ENCODE data around the gene DLGAP1.

The DLGAP1 gene

GRCh38 chr18:3675446-3675845, 779.7 kb downstream of the DLGAP1 start:
- CTCF ChIA-PET: no interaction called here
- POLR2A ChIA-PET: no interaction called here
- no peak for DNase-seq (ENCODE audit: extremely low spot score)
- no peak for TF ChIP-seq PKNOX1 (IDR thresholded peaks at IDR 0.05)
- no peak for TF ChIP-seq NFRKB (IDR thresholded peaks at IDR 0.05)
- TF ChIP-seq LEF1 (IDR thresholded peaks at IDR 0.05; ENCODE audit: borderline replicate concordance): no peak
- no peak for TF ChIP-seq TARDBP (IDR thresholded peaks at IDR 0.05)
- TF ChIP-seq SUZ12 (IDR thresholded peaks at IDR 0.05): no peak
- TF ChIP-seq FOXK2 (IDR thresholded peaks at IDR 0.05): no peak
- TF ChIP-seq L3MBTL2 (conservative IDR thresholded peaks at IDR 0.05): no peak
- TF ChIP-seq FOXM1 (IDR thresholded peaks at IDR 0.05; ENCODE audit: borderline replicate concordance): no peak
- TF ChIP-seq ELF4 (IDR thresholded peaks at IDR 0.05): no peak
- no peak for TF ChIP-seq FOXA1 (IDR thresholded peaks at IDR 0.05)
- no peak for TF ChIP-seq CTBP1 (IDR thresholded peaks at IDR 0.05; ENCODE audit: borderline replicate concordance)
- TF ChIP-seq HDGF (IDR thresholded peaks at IDR 0.05; ENCODE audit: borderline replicate concordance): no peak
- TF ChIP-seq BHLHE40 (IDR thresholded peaks at IDR 0.05; ENCODE audit: borderline replicate concordance): no peak
- TF ChIP-seq ZNF384 (IDR thresholded peaks at IDR 0.05): no peak
- no peak for TF ChIP-seq ARNT (IDR thresholded peaks at IDR 0.05)
- TF ChIP-seq SP1 (IDR thresholded peaks at IDR 0.05): no peak

- ChIA-PET POLR2A (no interaction called here), CTCF (interaction anchor here (0.6 kb wide), 1 partner anchor 395 kb away, joined by 3 read pairs; no protein-coding TSS in a partner anchor)
- TF ChIP-seq CTBP1 (IDR thresholded peaks at IDR 0.05; ENCODE audit: borderline replicate concordance) (no peak), NFRKB (IDR thresholded peaks at IDR 0.05) (no peak), ZNF384 (IDR thresholded peaks at IDR 0.05) (no peak), ARNT (IDR thresholded peaks at IDR 0.05) (no peak), SP1 (IDR thresholded peaks at IDR 0.05) (no peak), FOXM1 (IDR thresholded peaks at IDR 0.05; ENCODE audit: borderline replicate concordance) (no peak)
Measured at GRCh38 chr18:3671176-3671575, 783.9 kb downstream of the DLGAP1 start.

GRCh38 chr18:3669376-3669775, 785.7 kb downstream of the DLGAP1 start:
- CTCF ChIA-PET: interaction anchor here (0.6 to 0.8 kb wide), 2 partner anchors 221 to 329 kb away, joined by 3 to 9 read pairs; no protein-coding TSS in a partner anchor
- no peak for DNase-seq (ENCODE audit: extremely low spot score)
- no peak for TF ChIP-seq HDGF (IDR thresholded peaks at IDR 0.05; ENCODE audit: borderline replicate concordance)
- no peak for TF ChIP-seq FOXM1 (IDR thresholded peaks at IDR 0.05; ENCODE audit: borderline replicate concordance)
- TF ChIP-seq ARNT (IDR thresholded peaks at IDR 0.05): no peak
- TF ChIP-seq BHLHE40 (IDR thresholded peaks at IDR 0.05; ENCODE audit: borderline replicate concordance): no peak
- TF ChIP-seq TARDBP (IDR thresholded peaks at IDR 0.05): no peak
- TF ChIP-seq ZNF384 (IDR thresholded peaks at IDR 0.05): no peak
- TF ChIP-seq SP1 (IDR thresholded peaks at IDR 0.05): no peak
- TF ChIP-seq FOXA1 (IDR thresholded peaks at IDR 0.05): no peak
- no peak for TF ChIP-seq PKNOX1 (IDR thresholded peaks at IDR 0.05)
- TF ChIP-seq SUZ12 (IDR thresholded peaks at IDR 0.05): no peak
- TF ChIP-seq NFRKB (IDR thresholded peaks at IDR 0.05): no peak
- TF ChIP-seq ELF4 (IDR thresholded peaks at IDR 0.05): no peak
- TF ChIP-seq LEF1 (IDR thresholded peaks at IDR 0.05; ENCODE audit: borderline replicate concordance): no peak
- POLR2A ChIA-PET: no interaction called here

More at GRCh38 chr18:3671176-3671575, 783.9 kb downstream of the DLGAP1 start:
- no peak for DNase-seq (ENCODE audit: extremely low spot score)

GRCh38 chr18:3667255-3668137, 787.6 kb downstream of the DLGAP1 start:
- TF ChIP-seq CTBP1 (IDR thresholded peaks at IDR 0.05; ENCODE audit: borderline replicate concordance): no peak
- no peak for TF ChIP-seq HDGF (IDR thresholded peaks at IDR 0.05; ENCODE audit: borderline replicate concordance)
- no peak for TF ChIP-seq ZNF384 (IDR thresholded peaks at IDR 0.05)
- no peak for TF ChIP-seq ARNT (IDR thresholded peaks at IDR 0.05)
- DNase-seq (ENCODE audit: extremely low spot score): no peak
- ChIA-PET POLR2A (no interaction called here), CTCF (interaction anchor here (0.9 to 2.1 kb wide), 4 partner anchors 64 to 385 kb away, joined by 3 to 10 read pairs (median 4); no protein-coding TSS in a partner anchor)

- TF ChIP-seq SP1 (IDR thresholded peaks at IDR 0.05) (no peak), ZNF384 (IDR thresholded peaks at IDR 0.05) (no peak), TARDBP (IDR thresholded peaks at IDR 0.05) (no peak), L3MBTL2 (conservative IDR thresholded peaks at IDR 0.05) (no peak), FOXK2 (IDR thresholded peaks at IDR 0.05) (no peak), FOXA1 (IDR thresholded peaks at IDR 0.05) (no peak), ARNT (IDR thresholded peaks at IDR 0.05) (no peak), CTBP1 (IDR thresholded peaks at IDR 0.05; ENCODE audit: borderline replicate concordance) (no peak), LEF1 (IDR thresholded peaks at IDR 0.05; ENCODE audit: borderline replicate concordance) (no peak), PKNOX1 (IDR thresholded peaks at IDR 0.05) (no peak), SUZ12 (IDR thresholded peaks at IDR 0.05) (no peak), BHLHE40 (IDR thresholded peaks at IDR 0.05; ENCODE audit: borderline replicate concordance) (no peak), HDGF (IDR thresholded peaks at IDR 0.05; ENCODE audit: borderline replicate concordance) (no peak), ELF4 (IDR thresholded peaks at IDR 0.05) (no peak), FOXM1 (IDR thresholded peaks at IDR 0.05; ENCODE audit: borderline replicate concordance) (no peak), NFRKB (IDR thresholded peaks at IDR 0.05) (no peak)
- ChIA-PET CTCF (interaction anchor here (0.6 to 2.1 kb wide), 10 partner anchors 14 to 384 kb away, joined by 3 to 10 read pairs (median 3); no protein-coding TSS in a partner anchor), POLR2A (interaction anchor here (1.2 to 2.4 kb wide), 2 partner anchors 43 to 63 kb away, joined by 3 to 15 read pairs; no protein-coding TSS in a partner anchor)
- DNase-seq (ENCODE audit: extremely low spot score): no peak
Measured at GRCh38 chr18:3666526-3667254, 788.4 kb downstream of the DLGAP1 start.
